ENCODE results near the gene ZNF324B.

ZNF324B gene

GRCh38 chr19:58499021-58499927 is 47.9 kb downstream of the ZNF324B start:
- Mint-ChIP-seq H3K36me3 (ENCODE audit: insufficient read depth) (peaks cover 9% of the 10 kb centered on the region), H3K27ac (ENCODE audit: low read depth) (peak overlapping the region; percentile 98), H3K4me1 (peaks cover 14% of the 10 kb centered on the region), H3K4me3 (peak overlapping the region; percentile 86), H3K9me3 (peaks cover 14% of the 10 kb centered on the region), H3K27me3 (no peaks in the 10 kb centered on the region)
- ATAC-seq (replicated peaks; ENCODE audit: extremely low read depth, poor library complexity, severe bottlenecking), result peak; percentile 94
- peak; percentile 76 to 87 for DNase-seq (ENCODE audit: low spot score in 2 of 2)

- Mint-ChIP-seq H3K27me3 (no peaks in the 10 kb centered on the region), H3K4me3 (peak overlapping the region; percentile 86), H3K27ac (ENCODE audit: low read depth) (no peak overlapping the region)
These were observed 48.8 kb downstream of the ZNF324B start for GRCh38 chr19:58500242-58500641.

More at GRCh38 chr19:58500242-58500641, 48.8 kb downstream of the ZNF324B start:
- H3K36me3 Mint-ChIP-seq (ENCODE audit: insufficient read depth), result peaks cover 9% of the 10 kb centered on the region
- peaks cover 14% of the 10 kb centered on the region for H3K9me3 Mint-ChIP-seq
- H3K4me1 Mint-ChIP-seq, result peaks cover 14% of the 10 kb centered on the region
- no peak for ATAC-seq (replicated peaks; ENCODE audit: extremely low read depth, poor library complexity, severe bottlenecking)
- no peak for DNase-seq (ENCODE audit: low spot score in 2 of 2)

Measured in central memory CD8-positive, alpha-beta T cell (primary cell).